IMR-90 (cell line): ENCODE measurements around the gene NAP1L5.

Experiments
- CEBPB ChIP-seq: IDR thresholded peaks from 2 replicates; pipeline ENCODE4 v1.6.1; 2012; ENCODE audit warnings: low read depth, low read length, improper control_type of control experiment
- CTCF ChIP-seq: conservative IDR thresholded peaks from 2 replicates; pipeline ENCODE4 v1.5.1; 2012; ENCODE audit warnings: mild to moderate bottlenecking, low read depth, low read length, improper control_type of control experiment
- POLR2A ChIP-seq: IDR thresholded peaks from 2 replicates; pipeline ENCODE4 v1.6.1; 2012; ENCODE audit warnings: mild to moderate bottlenecking, low read depth, low read length
- RAD21 ChIP-seq: IDR thresholded peaks from 2 replicates; pipeline ENCODE4 v1.6.1; 2012; ENCODE audit warnings: low read length, improper control_type of control experiment
- RCOR1 ChIP-seq: IDR thresholded peaks from 2 replicates; pipeline ENCODE4 v1.6.1; 2012; ENCODE audit warnings: mild to moderate bottlenecking, low read length, improper control_type of control experiment; ENCODE audit not compliant: insufficient replicate concordance
- RFX5 ChIP-seq: IDR thresholded peaks from 2 replicates; pipeline ENCODE4 v1.8.0; 2012; ENCODE audit warnings: low read depth, mild to moderate bottlenecking, low read length, moderate library complexity
- USF2 ChIP-seq: fragments of 150-350 bp; IDR thresholded peaks from 2 replicates; pipeline ENCODE4 v1.6.1; 2017; ENCODE audit warnings: mild to moderate bottlenecking, antibody characterized with exemption, low read length, low read depth

- TF ChIP-seq CTCF (no peak), POLR2A (peak; percentile 42; the same call in 1 of the 2 replicates), USF2 (peak; percentile 88), RCOR1 (no peak), RAD21 (no peak), CEBPB (no peak), RFX5 (no peak)
These were observed at the start of gene NAP1L5 for GRCh38 chr4:88697588-88698329.
